Superior temporal gyrus (tissue), 1 donor: ENCODE results near the gene IL10RA.

ENCODE experiments used
- DNase-seq: peaks from one replicate; pipeline ENCODE4 v3.0.0-alpha.2; 2016; ENCODE audit errors: extremely low spot score

IL10RA gene

DNA sequence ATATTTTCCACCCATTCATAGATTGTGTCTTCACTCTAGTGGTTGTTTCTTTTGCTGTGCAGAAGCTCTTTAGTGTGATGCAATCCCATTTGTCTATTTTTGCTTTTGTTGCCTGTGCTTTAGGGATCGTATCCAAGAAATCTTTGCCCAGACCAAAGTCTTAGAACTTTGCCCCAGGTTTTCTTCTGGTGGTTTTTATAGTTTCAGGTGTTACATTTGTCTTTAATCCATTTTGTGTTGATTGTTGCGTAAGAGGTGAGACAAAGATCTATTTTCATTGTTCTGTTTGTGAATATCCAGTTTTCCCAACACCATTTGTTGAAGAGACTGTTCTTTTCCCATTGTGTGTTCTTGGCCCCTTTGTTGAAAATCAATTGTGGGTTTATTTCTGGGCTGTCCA is 6.4 kb downstream of the IL10RA start:
- DNase-seq, result no peak

DNA sequence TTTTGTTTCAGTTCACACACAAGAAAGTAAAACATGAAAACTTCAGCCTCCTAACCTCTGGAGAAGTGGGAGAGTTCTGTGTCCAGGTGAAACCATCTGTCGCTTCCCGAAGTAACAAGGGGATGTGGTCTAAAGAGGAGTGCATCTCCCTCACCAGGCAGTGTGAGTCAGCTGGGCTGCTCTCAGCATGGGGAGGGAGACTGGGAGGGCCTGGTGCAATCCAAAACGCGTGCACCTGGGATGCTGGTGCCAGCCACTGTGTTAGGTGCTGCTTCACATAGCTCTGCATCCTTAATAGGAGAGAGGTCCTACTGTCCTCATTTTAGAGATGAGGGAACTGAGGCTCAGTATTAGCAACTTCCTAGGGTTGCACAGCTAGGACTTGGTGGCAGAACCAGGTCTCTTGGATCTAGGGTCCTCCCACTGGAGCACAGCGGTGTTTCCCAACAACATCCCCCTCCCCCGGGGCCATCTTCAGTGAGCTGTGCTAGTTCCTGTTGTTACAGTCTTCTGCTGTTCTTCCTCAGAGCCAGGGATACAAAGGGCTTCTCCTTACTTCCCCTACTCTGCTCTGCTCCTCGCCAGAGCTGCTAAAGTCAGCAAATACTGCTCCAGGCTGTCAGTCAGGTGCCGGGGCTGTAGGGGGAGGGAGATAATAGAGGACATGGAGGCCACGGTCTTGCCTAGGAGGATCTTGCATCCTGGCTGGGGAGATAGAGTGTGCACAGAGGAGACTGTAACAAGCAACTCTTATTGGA is 8.0 kb downstream of the IL10RA start:
- no peak for DNase-seq

DNA sequence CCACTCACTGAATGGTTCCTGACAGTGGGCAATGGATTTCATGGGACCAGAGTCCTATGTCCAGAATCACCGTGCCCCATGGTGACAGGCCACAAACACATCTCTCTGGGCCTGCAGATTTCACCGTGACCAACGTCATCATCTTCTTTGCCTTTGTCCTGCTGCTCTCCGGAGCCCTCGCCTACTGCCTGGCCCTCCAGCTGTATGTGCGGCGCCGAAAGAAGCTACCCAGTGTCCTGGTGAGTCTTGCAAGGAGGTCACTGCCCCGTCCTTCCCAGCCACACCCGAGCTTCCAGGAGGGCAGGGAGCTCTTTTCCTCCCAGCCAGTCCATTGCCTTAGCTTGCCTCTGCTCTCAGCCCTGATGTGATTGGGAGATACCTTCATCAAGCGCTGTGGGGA is 9.3 kb downstream of the IL10RA start:
- DNase-seq, result no peak

DNA sequence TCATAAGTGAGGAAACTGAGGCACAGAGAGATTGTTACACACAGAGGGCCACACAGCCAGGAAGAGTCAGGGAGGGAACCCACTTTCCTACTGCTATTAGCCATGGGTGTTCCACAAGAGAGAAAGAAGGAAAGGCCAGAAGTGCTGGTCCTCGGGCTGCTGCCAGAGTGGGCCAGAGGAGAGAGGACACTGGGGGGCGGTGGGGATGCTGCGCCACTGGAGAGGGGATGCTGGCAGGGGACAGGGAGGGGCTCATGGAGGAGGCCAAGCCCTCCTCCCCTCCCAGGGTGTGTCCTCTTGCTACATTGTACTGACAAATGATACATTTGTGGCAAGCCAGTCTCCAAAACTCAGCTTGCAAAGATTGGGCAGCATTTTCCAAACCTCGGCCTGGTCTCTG is 9.9 kb downstream of the IL10RA start:
- DNase-seq, result no peak

DNA sequence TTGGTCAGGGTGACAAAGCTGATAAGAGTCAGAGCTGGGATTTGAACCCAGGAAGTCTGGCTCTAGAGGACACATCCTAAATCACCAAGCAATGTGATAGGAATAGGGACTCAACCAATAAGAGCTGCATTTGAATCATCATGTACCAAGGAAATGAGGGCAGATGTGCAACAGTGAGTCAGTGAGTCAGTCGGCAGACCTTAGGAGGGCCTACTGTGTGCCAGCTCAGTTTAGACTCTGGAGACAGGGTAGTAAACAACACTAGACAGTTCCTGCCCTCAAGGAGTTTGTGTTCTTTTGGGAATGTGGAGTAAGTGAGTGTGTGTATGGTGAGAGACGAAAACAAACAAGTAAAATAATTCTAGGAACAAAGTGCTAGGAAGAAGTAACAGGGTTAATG is 11.2 kb downstream of the IL10RA start:
- no peak for DNase-seq

DNA sequence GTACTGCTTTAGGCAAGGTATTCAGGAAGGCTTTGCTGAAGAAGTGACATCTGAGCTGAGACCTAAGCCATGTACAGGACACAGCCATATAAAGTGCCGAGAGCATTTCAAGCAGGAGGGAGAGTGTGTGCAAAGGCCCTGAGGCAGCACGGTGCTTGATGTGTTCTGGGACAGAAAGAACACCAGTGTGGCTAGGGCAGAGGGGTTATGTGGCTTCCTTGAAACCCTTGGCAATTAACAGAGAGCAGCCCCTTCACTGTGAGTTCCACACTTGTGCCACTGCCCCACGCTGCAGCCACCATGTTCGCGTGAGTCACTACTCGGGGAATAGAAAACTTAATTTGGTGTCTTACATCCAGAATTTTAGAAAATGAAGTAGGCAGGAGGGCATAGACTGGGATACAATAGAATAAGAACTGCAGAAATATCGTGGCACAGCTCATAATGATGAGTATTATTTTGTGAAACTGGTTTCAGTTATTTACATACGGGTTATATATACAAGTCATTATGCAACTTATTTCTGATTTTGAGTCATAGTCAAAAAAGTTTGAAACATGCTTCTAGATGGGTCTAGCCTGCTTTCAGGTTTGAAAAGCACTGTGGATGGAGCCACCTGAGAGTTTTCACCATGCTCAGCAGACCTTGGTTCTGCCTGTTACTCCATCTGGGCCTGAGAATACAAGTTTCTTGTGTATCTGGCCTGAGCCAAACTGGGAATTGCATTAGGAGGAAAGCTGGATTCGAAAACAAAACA is 11.8 kb downstream of the IL10RA start:
- no peak for DNase-seq

DNA sequence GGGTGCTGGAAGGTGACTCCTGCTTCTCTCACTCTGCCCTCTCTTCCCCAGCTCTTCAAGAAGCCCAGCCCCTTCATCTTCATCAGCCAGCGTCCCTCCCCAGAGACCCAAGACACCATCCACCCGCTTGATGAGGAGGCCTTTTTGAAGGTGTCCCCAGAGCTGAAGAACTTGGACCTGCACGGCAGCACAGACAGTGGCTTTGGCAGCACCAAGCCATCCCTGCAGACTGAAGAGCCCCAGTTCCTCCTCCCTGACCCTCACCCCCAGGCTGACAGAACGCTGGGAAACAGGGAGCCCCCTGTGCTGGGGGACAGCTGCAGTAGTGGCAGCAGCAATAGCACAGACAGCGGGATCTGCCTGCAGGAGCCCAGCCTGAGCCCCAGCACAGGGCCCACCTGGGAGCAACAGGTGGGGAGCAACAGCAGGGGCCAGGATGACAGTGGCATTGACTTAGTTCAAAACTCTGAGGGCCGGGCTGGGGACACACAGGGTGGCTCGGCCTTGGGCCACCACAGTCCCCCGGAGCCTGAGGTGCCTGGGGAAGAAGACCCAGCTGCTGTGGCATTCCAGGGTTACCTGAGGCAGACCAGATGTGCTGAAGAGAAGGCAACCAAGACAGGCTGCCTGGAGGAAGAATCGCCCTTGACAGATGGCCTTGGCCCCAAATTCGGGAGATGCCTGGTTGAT is 12.6 kb downstream of the IL10RA start:
- DNase-seq, result no peak

DNA sequence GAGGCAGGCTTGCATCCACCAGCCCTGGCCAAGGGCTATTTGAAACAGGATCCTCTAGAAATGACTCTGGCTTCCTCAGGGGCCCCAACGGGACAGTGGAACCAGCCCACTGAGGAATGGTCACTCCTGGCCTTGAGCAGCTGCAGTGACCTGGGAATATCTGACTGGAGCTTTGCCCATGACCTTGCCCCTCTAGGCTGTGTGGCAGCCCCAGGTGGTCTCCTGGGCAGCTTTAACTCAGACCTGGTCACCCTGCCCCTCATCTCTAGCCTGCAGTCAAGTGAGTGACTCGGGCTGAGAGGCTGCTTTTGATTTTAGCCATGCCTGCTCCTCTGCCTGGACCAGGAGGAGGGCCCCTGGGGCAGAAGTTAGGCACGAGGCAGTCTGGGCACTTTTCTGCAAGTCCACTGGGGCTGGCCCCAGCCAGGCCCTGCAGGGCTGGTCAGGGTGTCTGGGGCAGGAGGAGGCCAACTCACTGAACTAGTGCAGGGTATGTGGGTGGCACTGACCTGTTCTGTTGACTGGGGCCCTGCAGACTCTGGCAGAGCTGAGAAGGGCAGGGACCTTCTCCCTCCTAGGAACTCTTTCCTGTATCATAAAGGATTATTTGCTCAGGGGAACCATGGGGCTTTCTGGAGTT is 13.3 kb downstream of the IL10RA start:
- no peak for DNase-seq

DNA sequence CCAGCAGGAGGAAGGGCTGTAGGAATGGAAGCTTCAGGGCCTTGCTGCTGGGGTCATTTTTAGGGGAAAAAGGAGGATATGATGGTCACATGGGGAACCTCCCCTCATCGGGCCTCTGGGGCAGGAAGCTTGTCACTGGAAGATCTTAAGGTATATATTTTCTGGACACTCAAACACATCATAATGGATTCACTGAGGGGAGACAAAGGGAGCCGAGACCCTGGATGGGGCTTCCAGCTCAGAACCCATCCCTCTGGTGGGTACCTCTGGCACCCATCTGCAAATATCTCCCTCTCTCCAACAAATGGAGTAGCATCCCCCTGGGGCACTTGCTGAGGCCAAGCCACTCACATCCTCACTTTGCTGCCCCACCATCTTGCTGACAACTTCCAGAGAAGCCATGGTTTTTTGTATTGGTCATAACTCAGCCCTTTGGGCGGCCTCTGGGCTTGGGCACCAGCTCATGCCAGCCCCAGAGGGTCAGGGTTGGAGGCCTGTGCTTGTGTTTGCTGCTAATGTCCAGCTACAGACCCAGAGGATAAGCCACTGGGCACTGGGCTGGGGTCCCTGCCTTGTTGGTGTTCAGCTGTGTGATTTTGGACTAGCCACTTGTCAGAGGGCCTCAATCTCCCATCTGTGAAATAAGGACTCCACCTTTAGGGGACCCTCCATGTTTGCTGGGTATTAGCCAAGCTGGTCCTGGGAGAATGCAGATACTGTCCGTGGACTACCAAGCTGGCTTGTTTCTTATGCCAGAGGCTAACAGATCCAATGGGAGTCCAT is 14.1 kb downstream of the IL10RA start:
- no peak for DNase-seq

DNA sequence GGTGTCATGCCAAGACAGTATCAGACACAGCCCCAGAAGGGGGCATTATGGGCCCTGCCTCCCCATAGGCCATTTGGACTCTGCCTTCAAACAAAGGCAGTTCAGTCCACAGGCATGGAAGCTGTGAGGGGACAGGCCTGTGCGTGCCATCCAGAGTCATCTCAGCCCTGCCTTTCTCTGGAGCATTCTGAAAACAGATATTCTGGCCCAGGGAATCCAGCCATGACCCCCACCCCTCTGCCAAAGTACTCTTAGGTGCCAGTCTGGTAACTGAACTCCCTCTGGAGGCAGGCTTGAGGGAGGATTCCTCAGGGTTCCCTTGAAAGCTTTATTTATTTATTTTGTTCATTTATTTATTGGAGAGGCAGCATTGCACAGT is 14.6 kb downstream of the IL10RA start:
- DNase-seq, result no peak

DNA sequence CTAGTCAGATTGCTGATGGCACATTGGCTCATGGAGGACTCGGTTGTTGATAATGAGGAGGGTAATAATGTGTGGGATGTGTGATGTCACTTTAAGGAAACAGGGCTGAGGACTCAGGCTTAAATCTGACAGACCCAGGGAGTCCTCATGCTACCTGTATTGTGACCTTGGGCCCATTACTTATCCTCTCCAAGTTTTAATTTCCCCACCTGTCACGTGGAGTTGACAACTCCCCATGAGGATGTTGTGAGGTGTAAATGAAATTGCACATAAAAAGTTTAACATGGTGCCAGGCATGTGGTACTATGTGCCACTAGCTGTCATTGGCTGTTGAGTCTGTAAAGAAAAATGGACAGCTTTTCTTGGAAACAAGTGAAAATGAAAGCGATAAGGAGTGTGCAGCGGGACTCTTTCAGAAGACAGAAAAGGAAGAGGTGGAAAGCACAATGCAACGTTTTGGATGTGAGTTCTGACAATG is 15.3 kb downstream of the IL10RA start:
- no peak for DNase-seq

DNA sequence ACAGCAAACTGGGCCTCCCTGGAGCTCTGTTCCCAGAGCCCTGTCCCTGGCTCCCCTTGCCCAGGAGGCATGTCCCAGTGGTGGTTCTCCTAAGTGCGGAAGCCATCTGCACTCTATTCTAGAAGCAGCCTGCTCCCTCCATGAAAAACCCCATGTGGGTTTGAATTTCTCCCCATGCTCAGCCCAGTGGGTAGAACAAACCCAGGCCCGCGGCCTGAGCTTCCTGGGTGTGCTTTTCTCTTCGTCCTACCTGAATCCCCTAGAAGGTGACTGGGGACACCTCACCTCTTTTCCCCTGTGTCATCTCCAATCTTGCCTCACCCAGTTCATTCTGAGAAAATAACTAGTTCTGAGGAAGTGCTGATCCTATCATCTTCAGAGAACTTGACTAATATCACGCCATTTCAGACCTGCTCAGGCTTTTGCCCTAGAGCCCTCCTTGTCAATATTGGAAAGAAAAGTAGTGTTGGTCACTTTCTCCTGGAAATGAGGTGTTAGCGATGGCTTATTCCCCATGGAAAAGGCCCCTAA is 15.9 kb downstream of the IL10RA start:
- DNase-seq, result no peak

DNA sequence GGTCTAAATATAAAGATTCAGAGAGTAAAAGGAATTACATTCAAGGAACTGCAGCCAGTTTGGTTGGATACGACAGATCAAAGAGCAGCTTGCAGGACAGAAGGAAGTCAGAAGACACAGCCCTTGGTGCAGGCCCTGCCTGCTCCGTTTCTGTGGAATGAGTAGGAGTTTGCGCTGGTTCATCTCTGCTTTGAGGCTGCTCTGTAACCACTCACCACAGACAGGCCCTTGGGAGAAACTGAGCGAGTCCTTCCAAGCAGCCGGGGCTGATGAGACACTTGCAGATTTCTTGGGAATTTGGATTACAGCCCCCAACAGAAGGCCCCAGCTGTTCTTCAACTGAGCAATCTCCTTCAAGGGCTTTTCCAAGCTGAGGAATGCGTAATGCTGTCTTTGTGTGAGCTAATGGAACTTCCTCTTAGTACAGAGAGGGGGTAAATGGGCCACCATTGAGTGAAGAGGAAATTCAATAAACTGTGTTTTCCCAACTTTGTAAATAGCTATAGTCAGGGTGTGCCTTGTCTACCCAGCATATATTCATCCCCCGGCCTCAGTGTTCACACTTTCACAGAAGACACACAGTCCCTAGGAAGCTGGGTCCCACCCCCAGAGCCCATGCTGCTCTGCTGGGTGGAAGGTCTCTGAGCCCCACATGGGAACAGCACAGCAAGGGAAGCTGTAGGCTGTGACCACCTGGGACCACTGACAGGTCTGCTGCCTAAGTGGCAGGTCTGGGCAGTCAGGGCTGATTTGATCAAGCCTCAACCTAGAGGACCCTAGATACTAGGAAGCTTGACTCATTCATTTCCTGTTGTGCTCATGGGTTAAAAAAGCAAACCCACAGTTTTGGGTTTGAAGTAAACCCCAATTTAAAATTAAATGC is 16.6 kb downstream of the IL10RA start:
- no peak for DNase-seq

DNA sequence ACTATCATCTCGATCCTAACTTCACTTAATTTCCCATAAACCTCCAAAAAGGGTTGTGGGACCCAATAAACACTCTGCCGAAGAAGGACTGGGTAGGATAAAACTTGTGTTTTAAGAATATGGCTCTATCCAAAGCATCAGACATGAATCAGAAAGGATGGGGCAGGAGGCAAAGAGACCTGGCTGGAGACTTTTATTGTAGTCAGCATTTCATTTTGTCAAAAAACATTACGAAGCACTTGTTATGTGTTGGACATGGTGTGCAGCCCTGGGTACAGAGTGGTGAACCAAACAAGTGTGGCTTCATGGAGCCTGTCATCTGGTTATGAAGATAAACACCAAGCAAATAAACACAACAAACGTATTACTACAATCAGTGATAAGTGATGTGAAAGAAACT is 17.3 kb downstream of the IL10RA start:
- no peak for DNase-seq

DNA sequence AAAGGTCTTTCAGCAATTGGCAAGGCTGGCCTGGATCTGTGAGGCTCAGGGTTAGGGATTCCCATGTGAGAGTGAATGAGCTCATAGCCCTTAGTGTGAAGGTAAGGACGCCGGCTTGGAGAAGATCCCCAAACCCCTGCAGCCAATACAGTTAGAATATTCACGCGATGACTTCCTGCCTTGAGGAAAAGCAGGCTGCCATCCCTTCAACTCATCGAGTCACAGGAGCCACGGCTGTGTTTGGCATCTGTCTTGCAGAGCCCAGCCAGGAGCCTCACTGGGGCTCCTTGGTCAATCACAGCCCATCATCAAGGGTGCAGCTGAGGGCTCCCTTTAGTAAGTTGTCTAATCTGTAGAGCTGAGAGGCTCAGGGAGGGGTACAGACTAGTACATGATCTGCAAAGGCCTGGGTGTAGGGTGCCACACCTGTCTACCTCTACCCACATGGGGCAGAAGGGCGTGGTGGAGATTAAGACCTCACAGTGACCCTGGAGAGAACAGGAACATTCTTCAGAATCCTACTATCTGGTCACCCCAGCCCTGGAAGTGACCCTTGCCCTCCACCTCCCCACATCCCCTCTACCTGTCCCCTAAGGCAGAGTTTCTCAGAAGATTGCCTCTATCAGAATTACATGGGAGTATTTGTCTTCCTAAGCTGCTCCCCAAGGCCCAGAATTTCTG is 18.5 kb downstream of the IL10RA start:
- DNase-seq, result no peak

DNA sequence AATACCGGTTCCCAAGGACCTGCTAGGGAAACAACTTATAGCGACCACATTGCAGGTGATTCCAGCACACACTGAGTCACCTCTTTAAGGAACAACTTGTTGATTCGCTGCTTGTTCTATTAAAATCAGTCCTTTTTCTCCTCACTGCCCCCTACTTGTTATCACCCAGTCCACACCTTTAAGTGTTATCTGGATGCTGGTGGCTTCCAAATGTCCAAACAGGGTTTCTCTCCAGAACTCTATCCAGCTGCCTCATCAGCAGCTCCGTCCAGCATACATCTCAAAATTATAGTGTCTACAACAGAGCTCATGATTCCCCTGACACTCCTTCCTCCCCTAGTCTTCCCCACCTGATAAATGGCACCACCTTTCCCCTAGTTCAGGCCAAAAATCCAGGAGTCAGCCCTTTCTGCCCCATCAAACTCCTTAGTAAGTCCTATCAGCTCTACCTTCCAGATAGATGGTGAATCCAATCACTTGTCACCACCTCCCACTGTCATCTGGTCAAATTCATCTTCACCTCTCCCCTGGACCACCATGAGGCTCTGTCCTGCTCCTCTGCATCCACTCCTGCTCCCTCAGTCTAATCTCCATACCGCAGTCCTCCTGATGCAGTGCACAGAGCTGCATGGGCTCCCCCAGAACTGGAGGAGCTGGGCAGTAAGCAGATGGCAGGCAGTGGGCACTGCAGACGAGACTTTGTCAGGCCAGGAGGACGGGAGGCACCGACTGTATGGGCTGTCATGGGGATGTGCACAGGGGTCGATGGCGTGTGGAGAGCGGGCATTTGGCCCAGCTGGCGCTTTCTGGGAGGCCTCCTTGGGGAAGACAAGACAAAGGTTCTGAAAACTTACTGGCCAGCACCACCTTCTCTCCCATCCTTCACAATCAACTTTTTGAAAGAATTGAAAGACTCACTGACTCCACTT is 19.3 kb downstream of the IL10RA start:
- DNase-seq, result no peak

DNA sequence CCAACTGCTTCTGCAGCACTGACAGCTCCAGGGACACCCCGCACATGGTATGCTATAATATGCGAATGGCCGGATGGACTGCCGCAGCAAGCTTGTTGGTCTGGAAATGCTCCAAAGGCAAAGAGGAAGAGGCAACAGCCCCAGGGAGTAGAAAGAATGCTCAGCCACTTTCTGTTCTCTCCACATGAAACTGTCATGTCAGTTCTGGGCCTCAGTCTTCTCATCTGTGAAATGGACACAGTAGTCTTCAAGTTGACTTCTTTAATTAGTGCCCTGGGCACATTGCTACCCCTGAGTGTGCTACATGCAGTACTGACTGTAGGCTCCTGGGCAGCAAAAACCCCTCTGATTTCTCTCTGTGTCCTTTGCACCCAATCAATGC is 19.9 kb downstream of the IL10RA start:
- no peak for DNase-seq

DNA sequence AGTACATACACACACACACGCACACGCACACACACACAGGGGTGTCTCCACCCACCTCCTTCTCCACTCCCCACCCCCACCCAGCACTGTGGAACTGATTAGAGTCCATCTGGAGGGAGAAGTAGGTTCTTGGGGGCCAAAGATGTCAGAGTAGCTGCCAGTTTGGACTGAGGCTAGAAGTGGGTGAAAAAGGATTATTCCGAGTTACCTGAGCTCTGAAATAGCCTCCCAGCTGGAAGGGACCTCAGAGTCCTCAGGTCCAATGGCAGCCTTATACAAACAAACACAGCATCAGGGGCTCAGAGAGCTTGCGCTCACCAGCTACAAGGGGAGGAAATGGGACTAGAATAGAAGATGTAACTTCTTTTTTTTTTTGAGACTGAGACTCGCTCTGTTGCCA is 20.8 kb downstream of the IL10RA start:
- no peak for DNase-seq
